Tongue (tissue), 2 donors: ENCODE measurements around the gene TMEM250. TPM values are rescaled to one million over a fixed set of nuclear protein-coding genes. Genes with fewer than 3 reads are reported as not detected.
"Not testable (repeated sequence)": the region's sequence is repeated elsewhere in the genome, so short reads cannot be mapped to it uniquely, and the experiment has no call there.

Source experiments
- DNase-seq: peaks from one replicate; pipeline ENCODE4 v3.0.0-alpha.2; 2015
- total RNA-seq: library from RNA; depleted of rRNA; stranded (reverse); fragments of >200 nt; gene quantifications from one replicate; pipeline ENCODE4 v1.2.3, GENCODE V29; 2014

Gene TMEM250
- 28.0 TPM for total RNA-seq

- peak; percentile 98 for DNase-seq
Observed at GRCh38 chr9:136118320-136119060, at the start of gene TMEM250. Gene TMEM250 (minus strand): TSS chr9:136118875. CDS start chr9:136116900, 1,975 bp downstream.

- no peak for DNase-seq
Observed at GRCh38 chr9:136163248-136163850, 44.7 kb upstream of the TMEM250 start.

- DNase-seq: no peak
Observed at GRCh38 chr9:136160995-136161610, 42.4 kb upstream of the TMEM250 start.

GRCh38 chr9:136160381-136160841 is 41.7 kb upstream of the TMEM250 start:
- no peak for DNase-seq

- no peak for DNase-seq
Observed at GRCh38 chr9:136159851-136160250, 41.2 kb upstream of the TMEM250 start.

- no peak for DNase-seq
Observed at GRCh38 chr9:136157477-136158265, 39.0 kb upstream of the TMEM250 start.

- DNase-seq: no peak
Observed at GRCh38 chr9:136156209-136157120, 37.8 kb upstream of the TMEM250 start.

GRCh38 chr9:136155576-136155975 is 36.9 kb upstream of the TMEM250 start:
- DNase-seq: no peak

- DNase-seq: no peak
Observed at GRCh38 chr9:136154943-136155342, 36.3 kb upstream of the TMEM250 start.

- DNase-seq: no peak
Observed at GRCh38 chr9:136153381-136154065, 34.8 kb upstream of the TMEM250 start.

GRCh38 chr9:136152931-136153330 is 34.3 kb upstream of the TMEM250 start:
- DNase-seq: no peak

- no peak for DNase-seq
Observed at GRCh38 chr9:136152543-136152866, 33.8 kb upstream of the TMEM250 start.

- no peak for DNase-seq
Observed at GRCh38 chr9:136151848-136152542, 33.3 kb upstream of the TMEM250 start.

GRCh38 chr9:136151214-136151804 is 32.6 kb upstream of the TMEM250 start:
- DNase-seq: no peak

GRCh38 chr9:136150664-136151213 is 32.1 kb upstream of the TMEM250 start:
- DNase-seq: not testable (repeated sequence)

- no peak for DNase-seq
Observed at GRCh38 chr9:136149853-136150252, 31.2 kb upstream of the TMEM250 start.

- no peak for DNase-seq
Observed at GRCh38 chr9:136149337-136149736, 30.7 kb upstream of the TMEM250 start.

- no peak for DNase-seq
Observed at GRCh38 chr9:136148766-136149165, 30.1 kb upstream of the TMEM250 start.

- peak; percentile 73 for DNase-seq
Observed at GRCh38 chr9:136147890-136148714, 29.4 kb upstream of the TMEM250 start.
